Mesendoderm (in vitro differentiated cells): ENCODE data around the gene HCLS1.

Experiments
- DNase-seq: peaks from one replicate; pipeline ENCODE4 v3.0.0; 2013
- H2AK5ac ChIP-seq: 2 replicates; pipeline ENCODE4 v1.6.1; 2013; ENCODE audit warnings: low read length, inconsistent platforms
- H2BK120ac ChIP-seq: 2 replicates; pipeline ENCODE4 v1.6.1; 2013; ENCODE audit warnings: low read depth, mild to moderate bottlenecking, low read length, moderate library complexity, mixed read lengths
- H2BK15ac ChIP-seq: replicated peaks from 2 replicates; pipeline ENCODE4 v1.6.1; 2013; ENCODE audit warnings: low read depth, mild to moderate bottlenecking, moderate library complexity
- H2BK5ac ChIP-seq: 2 replicates; pipeline ENCODE4 v1.6.1; 2013; ENCODE audit warnings: low read length, inconsistent platforms
- H3K18ac ChIP-seq: 2 replicates; pipeline ENCODE4 v1.6.1; 2013; ENCODE audit warnings: mild to moderate bottlenecking, low read length, mixed read lengths
- H3K23ac ChIP-seq: one replicate; pipeline ENCODE4 v1.6.1; 2013; ENCODE audit warnings: low read length
- H3K27ac ChIP-seq: 2 replicates; pipeline ENCODE4 v1.5.1; 2013; ENCODE audit warnings: low read depth, mild to moderate bottlenecking, inconsistent platforms, low read length, moderate library complexity
- H3K27me3 ChIP-seq: 2 replicates; pipeline ENCODE4 v1.6.1; 2013; ENCODE audit warnings: low read length, control low read depth, mild to moderate bottlenecking, inconsistent platforms; ENCODE audit not compliant: insufficient read depth, poor library complexity
- H3K36me3 ChIP-seq: 2 replicates; pipeline ENCODE4 v1.6.1; 2013; ENCODE audit warnings: low read length, inconsistent platforms; ENCODE audit not compliant: control insufficient read depth, insufficient read depth
- H3K4ac ChIP-seq: one replicate; pipeline ENCODE4 v1.6.1; 2013; ENCODE audit warnings: low read depth, mild to moderate bottlenecking, low read length, moderate library complexity
- H3K4me1 ChIP-seq: 2 replicates; pipeline ENCODE4 v1.6.1; 2013; ENCODE audit warnings: low read depth, low read length, inconsistent platforms; ENCODE audit not compliant: control insufficient read depth
- H3K4me2 ChIP-seq: 2 replicates; pipeline ENCODE4 v1.6.1; 2013; ENCODE audit warnings: low read length
- H3K4me3 ChIP-seq: 2 replicates; pipeline ENCODE4 v1.5.1; 2013; ENCODE audit warnings: mild to moderate bottlenecking, low read length
- H3K56ac ChIP-seq: one replicate; pipeline ENCODE4 v1.6.1; 2013; ENCODE audit warnings: low read length
- H3K79me1 ChIP-seq: 2 replicates; pipeline ENCODE4 v1.6.1; 2013; ENCODE audit warnings: low read length, inconsistent platforms
- H3K79me2 ChIP-seq: 2 replicates; pipeline ENCODE4 v1.6.1; 2013; ENCODE audit warnings: mild to moderate bottlenecking, low read length; ENCODE audit not compliant: control insufficient read depth, insufficient read depth
- H3K9ac ChIP-seq: 2 replicates; pipeline ENCODE4 v1.6.1; 2013; ENCODE audit warnings: low read length, inconsistent platforms
- H4K5ac ChIP-seq: one replicate; pipeline ENCODE4 v1.6.1; 2013; ENCODE audit warnings: low read length
- H4K8ac ChIP-seq: one replicate; pipeline ENCODE4 v1.6.1; 2013; ENCODE audit warnings: low read depth, mild to moderate bottlenecking, control low read depth, low read length, moderate library complexity
- WGBS: extraction: QIAGEN DNeasy Blood & Tissue Kit; methylation state at CpG from one replicate; pipeline ENCODE4 v1.1.7; 2013; ENCODE audit warnings: low lambda C conversion rate, missing lambda C conversion rate; ENCODE audit not compliant: insufficient coverage; ENCODE audit errors: extremely low coverage; 5-methylcytosine and 5-hydroxymethylcytosine counted together

Gene HCLS1

GRCh38 chr3:121624147-121624899, 36.4 kb downstream of the HCLS1 start:
- H3K4me1 ChIP-seq, result no peaks in the 10 kb centered on the region
- no peak overlapping the region for H3K18ac ChIP-seq
- WGBS, result no CpG with 5 or more reads among the region's 14 CpGs
- H3K79me1 ChIP-seq, result no peaks in the 10 kb centered on the region
- no peak overlapping the region for H4K8ac ChIP-seq
- H3K27ac ChIP-seq, result no peak overlapping the region
- H3K23ac ChIP-seq, result no peak overlapping the region
- H3K4ac ChIP-seq, result no peak overlapping the region
- no peak overlapping the region for H3K9ac ChIP-seq
- H4K5ac ChIP-seq, result no peak overlapping the region
- no peak overlapping the region for H2BK120ac ChIP-seq
- H3K79me2 ChIP-seq, result no peaks in the 10 kb centered on the region
- no peaks in the 10 kb centered on the region for H3K36me3 ChIP-seq
- H3K4me3 ChIP-seq, result no peak overlapping the region
- DNase-seq, result no peak
- H3K56ac ChIP-seq, result no peak overlapping the region
- H2BK5ac ChIP-seq, result no peak overlapping the region
- H2BK15ac ChIP-seq, result no peak overlapping the region
- no peak overlapping the region for H3K4me2 ChIP-seq
- H3K27me3 ChIP-seq, result no peaks in the 10 kb centered on the region
- no peak overlapping the region for H2AK5ac ChIP-seq

GRCh38 chr3:121621491-121621890, 39.2 kb downstream of the HCLS1 start:
- DNase-seq, result no peak
- no peaks in the 10 kb centered on the region for H3K79me1 ChIP-seq
- no CpG with 5 or more reads among the region's 6 CpGs for WGBS
- H2BK5ac ChIP-seq, result no peak overlapping the region
- no peak overlapping the region for H3K56ac ChIP-seq
- H2BK15ac ChIP-seq, result no peak overlapping the region
- H4K8ac ChIP-seq, result no peak overlapping the region
- H3K4me3 ChIP-seq, result no peak overlapping the region
- H3K4me2 ChIP-seq, result no peak overlapping the region
- no peak overlapping the region for H3K18ac ChIP-seq
- H3K23ac ChIP-seq, result no peak overlapping the region
- H2BK120ac ChIP-seq, result no peak overlapping the region
- no peaks in the 10 kb centered on the region for H3K36me3 ChIP-seq
- no peaks in the 10 kb centered on the region for H3K4me1 ChIP-seq
- H4K5ac ChIP-seq, result no peak overlapping the region
- no peak overlapping the region for H3K9ac ChIP-seq
- no peaks in the 10 kb centered on the region for H3K27me3 ChIP-seq
- no peak overlapping the region for H2AK5ac ChIP-seq
- no peak overlapping the region for H3K4ac ChIP-seq
- H3K27ac ChIP-seq, result no peak overlapping the region
- no peaks in the 10 kb centered on the region for H3K79me2 ChIP-seq

DNA sequence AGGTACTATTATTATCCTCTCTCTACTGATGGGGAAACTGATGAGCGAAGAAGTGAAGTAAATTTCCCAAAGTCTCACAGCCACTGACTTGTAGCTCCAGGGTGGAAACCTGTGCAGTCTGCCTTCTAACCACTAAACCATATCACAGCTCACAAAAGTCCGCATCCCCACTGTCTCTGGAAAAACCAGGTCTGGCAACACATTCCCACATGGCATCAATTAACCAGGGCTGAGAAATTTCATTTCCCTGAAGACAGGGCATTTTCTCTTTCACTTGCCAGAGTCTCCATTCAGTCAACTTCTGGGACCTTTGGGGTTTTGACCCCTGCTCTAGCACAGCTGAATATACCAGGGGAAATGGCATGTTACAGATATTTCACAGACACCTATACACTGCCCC, 41.0 kb downstream of the HCLS1 start:
- Histone ChIP-seq H3K23ac (no peak overlapping the region), H2BK120ac (no peak overlapping the region), H3K56ac (no peak overlapping the region), H3K4me3 (no peak overlapping the region), H3K27me3 (no peaks in the 10 kb centered on the region), H3K9ac (no peak overlapping the region), H3K36me3 (no peaks in the 10 kb centered on the region), H3K27ac (no peak overlapping the region), H3K4ac (no peak overlapping the region), H3K79me2 (no peaks in the 10 kb centered on the region), H2BK5ac (no peak overlapping the region), H3K18ac (no peak overlapping the region), H3K79me1 (no peaks in the 10 kb centered on the region), H3K4me2 (no peak overlapping the region), H3K4me1 (no peaks in the 10 kb centered on the region), H2AK5ac (no peak overlapping the region), H4K8ac (no peak overlapping the region), H2BK15ac (no peak overlapping the region), H4K5ac (no peak overlapping the region)
- no peak for DNase-seq
- no CpG with 5 or more reads among the region's 2 CpGs for WGBS

GRCh38 chr3:121606106-121606505, 54.6 kb downstream of the HCLS1 start:
- H3K4ac ChIP-seq, result no peak overlapping the region
- H2BK5ac ChIP-seq, result no peak overlapping the region
- no peak overlapping the region for H3K4me3 ChIP-seq
- no peak overlapping the region for H3K23ac ChIP-seq
- no peaks in the 10 kb centered on the region for H3K27me3 ChIP-seq
- no peaks in the 10 kb centered on the region for H3K36me3 ChIP-seq
- no peaks in the 10 kb centered on the region for H3K79me1 ChIP-seq
- WGBS, result no CpG with 5 or more reads among the region's 4 CpGs
- H2BK120ac ChIP-seq, result no peak overlapping the region
- H3K4me1 ChIP-seq, result no peaks in the 10 kb centered on the region
- no peak overlapping the region for H3K4me2 ChIP-seq
- no peak overlapping the region for H4K8ac ChIP-seq
- H3K56ac ChIP-seq, result no peak overlapping the region
- H3K18ac ChIP-seq, result no peak overlapping the region
- H4K5ac ChIP-seq, result no peak overlapping the region
- H3K27ac ChIP-seq, result no peak overlapping the region
- no peaks in the 10 kb centered on the region for H3K79me2 ChIP-seq
- H2BK15ac ChIP-seq, result no peak overlapping the region
- no peak for DNase-seq
- no peak overlapping the region for H2AK5ac ChIP-seq
- no peak overlapping the region for H3K9ac ChIP-seq

DNA sequence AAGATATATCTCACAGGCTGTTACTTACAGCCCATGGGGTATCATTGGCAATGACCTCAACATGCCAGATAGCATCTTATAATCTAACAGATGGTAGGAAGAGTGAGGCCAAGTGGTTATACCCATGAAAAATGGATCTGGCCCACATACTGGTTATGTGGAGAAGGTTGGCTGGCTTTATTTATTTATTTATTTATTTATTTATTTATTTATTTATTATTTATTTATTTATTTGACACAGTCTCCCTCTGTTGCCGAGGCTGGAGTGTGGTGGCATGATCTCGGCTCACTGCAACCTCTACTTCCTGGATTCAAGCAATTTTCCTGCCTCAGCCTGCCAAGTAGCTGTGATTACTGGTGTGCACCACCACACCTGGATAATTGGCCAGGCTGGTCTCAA, 55.9 kb downstream of the HCLS1 start:
- no peak for DNase-seq
- no peaks in the 10 kb centered on the region for H3K4me1 ChIP-seq
- H3K79me1 ChIP-seq, result no peaks in the 10 kb centered on the region
- no peak overlapping the region for H2AK5ac ChIP-seq
- H3K9ac ChIP-seq, result no peak overlapping the region
- no peak overlapping the region for H4K8ac ChIP-seq
- no peaks in the 10 kb centered on the region for H3K27me3 ChIP-seq
- H2BK120ac ChIP-seq, result no peak overlapping the region
- H2BK15ac ChIP-seq, result no peak overlapping the region
- H3K4ac ChIP-seq, result no peak overlapping the region
- H3K4me3 ChIP-seq, result no peak overlapping the region
- no peak overlapping the region for H4K5ac ChIP-seq
- H3K27ac ChIP-seq, result no peak overlapping the region
- H3K18ac ChIP-seq, result no peak overlapping the region
- no peak overlapping the region for H3K23ac ChIP-seq
- no peaks in the 10 kb centered on the region for H3K36me3 ChIP-seq
- H3K56ac ChIP-seq, result no peak overlapping the region
- H3K4me2 ChIP-seq, result no peak overlapping the region
- no CpG with 5 or more reads among the region's 2 CpGs for WGBS
- no peak overlapping the region for H2BK5ac ChIP-seq
- H3K79me2 ChIP-seq, result no peaks in the 10 kb centered on the region

GRCh38 chr3:121601212-121601812, 59.4 kb downstream of the HCLS1 start:
- Histone ChIP-seq H3K27ac (no peak overlapping the region), H2AK5ac (no peak overlapping the region), H3K56ac (no peak overlapping the region), H4K5ac (no peak overlapping the region), H3K4me2 (no peak overlapping the region), H3K4ac (no peak overlapping the region), H3K27me3 (no peaks in the 10 kb centered on the region), H3K79me2 (no peaks in the 10 kb centered on the region), H2BK120ac (no peak overlapping the region), H3K18ac (no peak overlapping the region), H2BK15ac (no peak overlapping the region), H3K23ac (no peak overlapping the region), H4K8ac (no peak overlapping the region), H3K9ac (no peak overlapping the region), H3K36me3 (no peaks in the 10 kb centered on the region), H2BK5ac (no peak overlapping the region), H3K79me1 (no peaks in the 10 kb centered on the region), H3K4me1 (no peaks in the 10 kb centered on the region), H3K4me3 (no peak overlapping the region)
- no CpG with 5 or more reads among the region's 4 CpGs for WGBS
- no peak for DNase-seq
